Measurements from ENCODE around the gene MINDY2.

- no peak for TF ChIP-seq CTCF (conservative IDR thresholded peaks at IDR 0.05 in 1 of 2, IDR thresholded peaks at IDR 0.05 in 1 of 2; ENCODE audit: extremely low read depth in 1 of 2, insufficient read depth in 1 of 2, low read depth in 1 of 2, low read length in 2 of 2)
- TF ChIP-seq EZH2 (IDR thresholded peaks at IDR 0.05; ENCODE audit: borderline replicate concordance, low read length) = no peak
These were observed 4.3 kb downstream of the MINDY2 start for GRCh38 chr15:58775402-58775801.
